GM23338 (cell line): ENCODE data around the gene MAP1B. TPM values are rescaled to one million over a fixed set of nuclear protein-coding genes. Genes with fewer than 3 reads are reported as not detected.

Experiments
- ATAC-seq: fragments of 200-7000 bp; cut with Tn5 transposase; 3 replicates; pipeline ENCODE4 v1.9.1; 2020
- DNase-seq: peaks from one replicate; pipeline ENCODE4 v3.0.0-alpha.2; 2015; ENCODE audit warnings: low spot score
- H2AFZ ChIP-seq: fragments of 200-600 bp; sonication (generic); 2 replicates; pipeline ENCODE4 v1.8.0; 2016; ENCODE audit warnings: antibody characterized with exemption, mild to moderate bottlenecking, moderate library complexity
- H3F3A ChIP-seq: fragments of 200-600 bp; sonication (generic); replicated peaks from 2 replicates; pipeline ENCODE4 v1.8.0; 2017; ENCODE audit warnings: antibody characterized with exemption, mixed run types, low read depth
- H3K27ac ChIP-seq: fragments of 200-600 bp; sonication (generic); 2 replicates; pipeline ENCODE4 v1.6.1; 2016; ENCODE audit warnings: low read depth
- H3K27me3 ChIP-seq: fragments of 200-600 bp; sonication (generic); 2 replicates; pipeline ENCODE4 v1.8.0; 2016; ENCODE audit warnings: mild to moderate bottlenecking, mixed run types, moderate library complexity; ENCODE audit not compliant: insufficient read depth
- H3K36me3 ChIP-seq: fragments of 200-600 bp; sonication (generic); 2 replicates; pipeline ENCODE4 v1.8.0; 2016; ENCODE audit warnings: mild to moderate bottlenecking; ENCODE audit not compliant: insufficient read depth
- H3K4me1 ChIP-seq: fragments of 200-600 bp; sonication (generic); 2 replicates; pipeline ENCODE4 v1.8.0; 2016; ENCODE audit warnings: mild to moderate bottlenecking, moderate library complexity; ENCODE audit not compliant: insufficient read depth
- H3K4me2 ChIP-seq: fragments of 200-600 bp; sonication (generic); 2 replicates; pipeline ENCODE4 v1.7.1; 2017; ENCODE audit warnings: mixed run types
- H3K4me3 ChIP-seq: fragments of 200-600 bp; sonication (generic); 2 replicates; pipeline ENCODE4 v1.6.1; 2016; ENCODE audit warnings: mixed run types
- H3K79me2 ChIP-seq: fragments of 200-600 bp; sonication (generic); replicated peaks from 2 replicates; pipeline ENCODE4 v1.8.0; 2017; ENCODE audit warnings: mild to moderate bottlenecking; ENCODE audit not compliant: insufficient read depth
- H3K9me2 ChIP-seq: fragments of 200-600 bp; sonication (generic); 2 replicates; pipeline ENCODE4 v1.8.0; 2017; ENCODE audit not compliant: insufficient read depth
- H4K20me1 ChIP-seq: fragments of 200-600 bp; sonication (generic); replicated peaks from 2 replicates; pipeline ENCODE4 v1.8.0; 2017; ENCODE audit warnings: mild to moderate bottlenecking; ENCODE audit not compliant: insufficient read depth
- H3K27ac Mint-ChIP-seq: 2 replicates; pipeline ENCODE4 v1.8.0; 2020; ENCODE audit warnings: inconsistent platforms, mild to moderate bottlenecking, moderate library complexity, mixed read lengths
- H3K27me3 Mint-ChIP-seq: 3 replicates; pipeline ENCODE4 v1.8.0; 2022; ENCODE audit warnings: low read depth, mild to moderate bottlenecking, moderate library complexity, mixed read lengths, inconsistent platforms; ENCODE audit not compliant: insufficient read depth, poor library complexity
- H3K36me3 Mint-ChIP-seq: 3 replicates; pipeline ENCODE4 v1.8.0; 2021; ENCODE audit warnings: low read depth, mild to moderate bottlenecking, inconsistent platforms, moderate library complexity, mixed read lengths
- H3K4me1 Mint-ChIP-seq: 3 replicates; pipeline ENCODE4 v1.8.0; 2020; ENCODE audit warnings: mild to moderate bottlenecking, inconsistent platforms, mixed read lengths
- H3K4me3 Mint-ChIP-seq: 3 replicates; pipeline ENCODE4 v1.8.0; 2021; ENCODE audit warnings: moderate library complexity, mild to moderate bottlenecking, inconsistent platforms, mixed read lengths
- H3K9me3 Mint-ChIP-seq: 3 replicates; pipeline ENCODE4 v1.8.0; 2020; ENCODE audit warnings: moderate library complexity, mild to moderate bottlenecking, inconsistent platforms, mixed read lengths
- CREB1 ChIP-seq: fragments of 250-450 bp; sonication (Bioruptor Pico); IDR thresholded peaks from 2 replicates; pipeline ENCODE4 v1.5.0; 2020; ENCODE audit warnings: low read depth, mild to moderate bottlenecking, moderate library complexity
- EZH2phosphoT487 ChIP-seq: fragments of 200-600 bp; sonication (generic); IDR thresholded peaks from one replicate; pipeline ENCODE4 v1.8.1; 2018; ENCODE audit warnings: antibody characterized with exemption; ENCODE audit not compliant: unreplicated experiment
- JUNB ChIP-seq: IDR thresholded peaks from one replicate; pipeline ENCODE4 v1.6.1; 2016; ENCODE audit warnings: antibody characterized with exemption; ENCODE audit not compliant: unreplicated experiment
- POLR2AphosphoS5 ChIP-seq: IDR thresholded peaks from 2 replicates; pipeline ENCODE4 v1.6.1; 2016; ENCODE audit warnings: antibody characterized with exemption, low read depth
- ZNF114 ChIP-seq: fragments of 250-450 bp; sonication (Bioruptor Pico); IDR thresholded peaks from 2 replicates; pipeline ENCODE4 v1.5.0; 2020; ENCODE audit warnings: mild to moderate bottlenecking, moderate library complexity
- ZNF462 ChIP-seq: fragments of 250-450 bp; sonication (Bioruptor Pico); IDR thresholded peaks from 2 replicates; pipeline ENCODE4 v1.5.0; 2020; ENCODE audit warnings: mild to moderate bottlenecking, moderate library complexity
- polyA plus RNA-seq: library from polyadenylated mRNA; unstranded; fragments of >200 nt; fragmentation: Nextera tagmentation; extraction: Ambion mirVana; gene quantifications from 2 replicates; pipeline ENCODE4 v1.2.1, GENCODE V29; 2016
- total RNA-seq: library from RNA; depleted of rRNA; stranded (reverse); fragments of >200 nt; shearing (Covaris generic); gene quantifications from 2 replicates; pipeline ENCODE4 v1.2.3, GENCODE V29; 2014
- TF ChIP-seq, protein P1 (sequence below), 2 experiments: fragments of 200-600 bp in 1 of 2; sonication (generic) in 1 of 2; conservative IDR thresholded peaks; 2 replicates each; pipeline versions ENCODE4 v1.5.1 to v1.6.1; 2016 to 2017; ENCODE audit warnings: antibody characterized with exemption in 2 of 2, low read depth in 2 of 2, mild to moderate bottlenecking in 2 of 2, moderate library complexity in 1 of 2

Gene MAP1B
- total and polyA plus RNA-seq, 2 experiments from 2014 or later: 148 to 263 TPM

DNA sequence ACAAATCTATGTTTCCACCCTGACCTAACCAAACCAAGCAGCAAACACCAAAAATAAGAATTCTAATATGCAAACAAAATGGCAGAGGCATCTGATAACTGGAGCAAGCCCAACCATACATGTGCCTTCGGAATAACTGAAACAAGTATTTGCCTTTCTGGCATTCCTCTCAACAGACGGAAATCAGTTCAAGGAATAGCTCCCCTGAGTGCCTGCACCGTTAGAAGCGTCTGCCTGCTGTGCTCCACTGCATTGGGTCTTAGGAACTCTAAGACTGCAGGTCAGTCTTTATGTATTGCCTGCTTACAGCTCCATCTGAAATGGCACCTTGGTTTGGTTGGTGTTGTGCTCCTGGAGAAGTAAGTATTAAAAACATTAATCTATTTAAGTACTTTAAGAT lies 114.3 kb downstream of the MAP1B start:
- H3K27ac Mint-ChIP-seq: no peak overlapping the region
- peaks cover 79% of the 10 kb centered on the region for H3K36me3 Mint-ChIP-seq
- Histone ChIP-seq H3K27me3 (no peaks in the 10 kb centered on the region), H3K9me2 (no peaks in the 10 kb centered on the region), H3K4me3 (no peak overlapping the region), H3F3A (no peaks in the 10 kb centered on the region), H3K4me1 (no peaks in the 10 kb centered on the region; the same call in 1 of the 2 replicates), H4K20me1 (no peaks in the 10 kb centered on the region), H3K79me2 (no peaks in the 10 kb centered on the region), H2AFZ (no peak overlapping the region), H3K27ac (no peak overlapping the region), H3K4me2 (no peak overlapping the region), H3K36me3 (peaks cover 47% of the 10 kb centered on the region)
- ATAC-seq (no peak), DNase-seq (no peak)
- no peaks in the 10 kb centered on the region for H3K27me3 Mint-ChIP-seq
- H3K9me3 Mint-ChIP-seq: no peaks in the 10 kb centered on the region
- TF ChIP-seq CREB1 (CRISPR knock-in tag) (no peak), ZNF114 (CRISPR knock-in tag) (no peak), ZNF462 (CRISPR knock-in tag) (no peak), EZH2phosphoT487 (no peak), POLR2AphosphoS5 (no peak), JUNB (no peak)
- TF ChIP-seq, protein P1, sequence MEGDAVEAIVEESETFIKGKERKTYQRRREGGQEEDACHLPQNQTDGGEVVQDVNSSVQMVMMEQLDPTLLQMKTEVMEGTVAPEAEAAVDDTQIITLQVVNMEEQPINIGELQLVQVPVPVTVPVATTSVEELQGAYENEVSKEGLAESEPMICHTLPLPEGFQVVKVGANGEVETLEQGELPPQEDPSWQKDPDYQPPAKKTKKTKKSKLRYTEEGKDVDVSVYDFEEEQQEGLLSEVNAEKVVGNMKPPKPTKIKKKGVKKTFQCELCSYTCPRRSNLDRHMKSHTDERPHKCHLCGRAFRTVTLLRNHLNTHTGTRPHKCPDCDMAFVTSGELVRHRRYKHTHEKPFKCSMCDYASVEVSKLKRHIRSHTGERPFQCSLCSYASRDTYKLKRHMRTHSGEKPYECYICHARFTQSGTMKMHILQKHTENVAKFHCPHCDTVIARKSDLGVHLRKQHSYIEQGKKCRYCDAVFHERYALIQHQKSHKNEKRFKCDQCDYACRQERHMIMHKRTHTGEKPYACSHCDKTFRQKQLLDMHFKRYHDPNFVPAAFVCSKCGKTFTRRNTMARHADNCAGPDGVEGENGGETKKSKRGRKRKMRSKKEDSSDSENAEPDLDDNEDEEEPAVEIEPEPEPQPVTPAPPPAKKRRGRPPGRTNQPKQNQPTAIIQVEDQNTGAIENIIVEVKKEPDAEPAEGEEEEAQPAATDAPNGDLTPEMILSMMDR (conservative IDR thresholded peaks at IDR 0.05; ENCODE audit: low read depth in 2 of 2): no peak
- H3K4me3 Mint-ChIP-seq: no peak overlapping the region
- H3K4me1 Mint-ChIP-seq: no peaks in the 10 kb centered on the region; the same call in 2 of the 3 replicates
